Neuronal stem cell (in vitro differentiated cells): ENCODE data around the gene HOOK2.
A peak's percentile ranks its signal among the peaks of the same experiment; 100 is the strongest.

ENCODE experiments used
- DNase-seq: peaks from one replicate; pipeline ENCODE4 v3.0.0-alpha.2; 2013; ENCODE audit warnings: low spot score
- H2AFZ ChIP-seq: one replicate; pipeline ENCODE4 v1.6.1; 2013; ENCODE audit warnings: mild to moderate bottlenecking, low read length, inconsistent platforms
- H2AK5ac ChIP-seq: 2 replicates; pipeline ENCODE4 v1.6.1; 2013; ENCODE audit warnings: low read depth, mild to moderate bottlenecking, inconsistent platforms, low read length, moderate library complexity, mixed read lengths
- H2BK120ac ChIP-seq: 2 replicates; pipeline ENCODE4 v1.6.1; 2013; ENCODE audit warnings: low read depth, mild to moderate bottlenecking, inconsistent platforms, low read length, moderate library complexity, mixed read lengths
- H2BK12ac ChIP-seq: one replicate; pipeline ENCODE4 v1.6.1; 2013; ENCODE audit warnings: low read length, inconsistent platforms
- H2BK15ac ChIP-seq: 2 replicates; pipeline ENCODE4 v1.6.1; 2013; ENCODE audit warnings: mild to moderate bottlenecking, low read length, inconsistent platforms, mixed read lengths
- H2BK5ac ChIP-seq: one replicate; pipeline ENCODE4 v1.6.1; 2013; ENCODE audit warnings: inconsistent platforms, mild to moderate bottlenecking, low read length, moderate library complexity
- H3K14ac ChIP-seq: one replicate; pipeline ENCODE4 v1.6.1; 2013; ENCODE audit warnings: low read length, inconsistent platforms
- H3K18ac ChIP-seq: 2 replicates; pipeline ENCODE4 v1.6.1; 2013; ENCODE audit warnings: low read length, inconsistent platforms
- H3K23ac ChIP-seq: 2 replicates; pipeline ENCODE4 v1.6.1; 2013; ENCODE audit warnings: low read depth, mild to moderate bottlenecking, mixed read lengths, low read length, inconsistent platforms; ENCODE audit not compliant: poor library complexity
- H3K27ac ChIP-seq: replicated peaks from 3 replicates; pipeline ENCODE4 v1.5.1; 2013; ENCODE audit warnings: low read length, inconsistent platforms
- H3K27me3 ChIP-seq, 3 experiments: 2 replicates each; pipeline ENCODE4 v1.6.1; 2013; ENCODE audit warnings: low read length in 3 of 3, mild to moderate bottlenecking in 2 of 3, inconsistent platforms in 1 of 3, low read depth in 1 of 3, mixed read lengths in 1 of 3, moderate library complexity in 1 of 3; ENCODE audit not compliant: control insufficient read depth in 3 of 3, insufficient read depth in 3 of 3
- H3K36me3 ChIP-seq, 2 donors: replicated peaks in 1 of 2; 2 replicates each; pipeline ENCODE4 v1.6.1; 2013; ENCODE audit warnings: low read length in 2 of 2; ENCODE audit not compliant: control insufficient read depth in 2 of 2, insufficient read depth in 2 of 2
- H3K4ac ChIP-seq: 2 replicates; pipeline ENCODE4 v1.6.1; 2013; ENCODE audit warnings: inconsistent platforms, mild to moderate bottlenecking, low read length, moderate library complexity
- H3K4me1 ChIP-seq, 2 donors: 1 replicate in 1 of 2; 2 replicates in 1 of 2; pipeline ENCODE4 v1.6.1; 2013; ENCODE audit warnings: low read length in 2 of 2, low read depth in 1 of 2; ENCODE audit not compliant: control insufficient read depth in 2 of 2, insufficient read depth in 1 of 2
- H3K4me2 ChIP-seq: one replicate; pipeline ENCODE4 v1.6.1; 2013; ENCODE audit warnings: mild to moderate bottlenecking, low read length, inconsistent platforms; ENCODE audit not compliant: insufficient read depth, poor library complexity, severe bottlenecking
- H3K4me3 ChIP-seq, 2 donors: 2 replicates each; pipeline ENCODE4 v1.5.1; 2013; ENCODE audit warnings: low read length in 2 of 2, mild to moderate bottlenecking in 2 of 2, inconsistent platforms in 1 of 2, moderate library complexity in 1 of 2
- H3K79me1 ChIP-seq: one replicate; pipeline ENCODE4 v1.6.1; 2013; ENCODE audit warnings: low read depth, mild to moderate bottlenecking, inconsistent platforms, low read length, moderate library complexity
- H3K9ac ChIP-seq: one replicate; pipeline ENCODE4 v1.6.1; 2013; ENCODE audit warnings: mild to moderate bottlenecking, low read depth, low read length, inconsistent platforms; ENCODE audit not compliant: poor library complexity
- H3K9me3 ChIP-seq, 2 donors: replicated peaks in 1 of 2; 2 replicates each; pipeline versions ENCODE3 to v1.6.1; 2013; ENCODE audit warnings: low read length in 2 of 2, mild to moderate bottlenecking in 2 of 2, inconsistent platforms in 1 of 2, low read depth in 1 of 2, mixed read lengths in 1 of 2, moderate library complexity in 1 of 2; ENCODE audit not compliant: control insufficient read depth in 2 of 2, insufficient read depth in 1 of 2
- H4K8ac ChIP-seq: one replicate; pipeline ENCODE4 v1.6.1; 2013; ENCODE audit warnings: low read depth, mild to moderate bottlenecking, inconsistent platforms, low read length, moderate library complexity
- H4K91ac ChIP-seq: one replicate; pipeline ENCODE4 v1.6.1; 2013; ENCODE audit warnings: low read length, low read depth, mild to moderate bottlenecking, inconsistent platforms; ENCODE audit not compliant: poor library complexity
- WGBS, 2 donors: extraction: QIAGEN DNeasy Blood & Tissue Kit; methylation state at CpG; one replicate each; pipeline ENCODE4 v1.1.7; 2013; ENCODE audit warnings: missing lambda C conversion rate in 2 of 2, mixed read lengths in 1 of 2; ENCODE audit not compliant: insufficient read length in 2 of 2, insufficient replicate concordance in 1 of 2; ENCODE audit errors: extremely low coverage in 2 of 2; 5-methylcytosine and 5-hydroxymethylcytosine counted together

HOOK2 gene

GRCh38 chr19:12723641-12724426, 51.5 kb downstream of the HOOK2 start, which contains the start of gene TNPO2:
TNPO2 (minus strand) TSS chr19:12723932; CDS start chr19:12720977, 2,955 bp downstream.
- no peak within 1 kb of the TSS for H3K23ac ChIP-seq
- no peak within 1 kb of the TSS for H2BK15ac ChIP-seq
- H2AK5ac ChIP-seq = no peak within 1 kb of the TSS
- peak within 1 kb of the TSS; percentile 79 to 93 for H3K4me3 ChIP-seq
- no peaks in the 10 kb centered on the region for H3K9me3 ChIP-seq
- no peak within 1 kb of the TSS for H4K91ac ChIP-seq
- H3K14ac ChIP-seq = no peak within 1 kb of the TSS
- no peak within 1 kb of the TSS for H3K4ac ChIP-seq
- H4K8ac ChIP-seq = no peak within 1 kb of the TSS
- peaks cover 12 to 32% of the 10 kb centered on the region in 2 donors for H3K36me3 ChIP-seq
- peak within 1 kb of the TSS; percentile 89 for H3K4me2 ChIP-seq
- no CpG with 5 or more reads among the region's 28 CpGs for WGBS, 2 donors
- peaks cover 6 to 7% of the 10 kb centered on the region in 2 donors for H3K4me1 ChIP-seq
- peak; percentile 76 for DNase-seq
- H2BK12ac ChIP-seq = no peak within 1 kb of the TSS
- peak within 1 kb of the TSS; percentile 75 for H3K27ac ChIP-seq
- no peak within 1 kb of the TSS for H2BK120ac ChIP-seq
- H3K27me3 ChIP-seq = no peaks in the 10 kb centered on the region
- H2BK5ac ChIP-seq = no peak within 1 kb of the TSS
- peaks cover 9% of the 10 kb centered on the region for H3K79me1 ChIP-seq
- H3K18ac ChIP-seq = peak within 1 kb of the TSS; percentile 4
- H3K9ac ChIP-seq = peak within 1 kb of the TSS; percentile 79
- H2AFZ ChIP-seq = peak within 1 kb of the TSS; percentile 91

DNA sequence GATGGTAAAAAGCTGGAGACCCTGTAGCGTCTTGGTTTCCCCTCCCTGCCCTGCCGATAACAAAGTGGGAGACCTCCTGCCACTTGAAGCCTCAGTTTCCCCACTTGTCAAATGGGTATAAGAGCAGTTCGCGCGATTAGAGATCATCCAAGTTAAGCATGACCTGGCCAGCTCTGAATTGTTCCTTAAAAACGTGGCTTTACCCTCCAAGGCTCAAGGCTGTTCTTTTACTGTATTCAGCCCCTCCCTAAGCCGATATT, 52.0 kb downstream of the HOOK2 start:
- H3K9ac ChIP-seq = peak overlapping the region; percentile 72
- H2AFZ ChIP-seq = peak overlapping the region; percentile 91
- H2BK5ac ChIP-seq = no peak overlapping the region
- no peaks in the 10 kb centered on the region for H3K27me3 ChIP-seq
- no peak overlapping the region for H2BK120ac ChIP-seq
- no peak overlapping the region for H2AK5ac ChIP-seq
- H3K36me3 ChIP-seq = peaks cover 13 to 32% of the 10 kb centered on the region in 2 donors
- no peak overlapping the region for H4K8ac ChIP-seq
- no peak overlapping the region for H3K14ac ChIP-seq
- no peak for DNase-seq
- peak overlapping the region; percentile 89 for H3K4me2 ChIP-seq
- no peak overlapping the region for H2BK12ac ChIP-seq
- H3K23ac ChIP-seq = no peak overlapping the region
- peak overlapping the region; percentile 75 for H3K27ac ChIP-seq
- no peak overlapping the region for H3K18ac ChIP-seq
- H3K79me1 ChIP-seq = peaks cover 12% of the 10 kb centered on the region
- WGBS, 2 donors = no CpG with 5 or more reads among the region's 7 CpGs
- H3K4ac ChIP-seq = no peak overlapping the region
- peaks cover 6 to 7% of the 10 kb centered on the region in 2 donors for H3K4me1 ChIP-seq
- H2BK15ac ChIP-seq = no peak overlapping the region
- no peaks in the 10 kb centered on the region for H3K9me3 ChIP-seq
- H3K4me3 ChIP-seq = peak overlapping the region; percentile 79 to 93
- H4K91ac ChIP-seq = no peak overlapping the region

- Histone ChIP-seq H4K91ac (no peak overlapping the region), H3K9ac (peak overlapping the region; percentile 79), H2BK15ac (no peak overlapping the region), H3K9me3 (no peaks in the 10 kb centered on the region), H3K79me1 (peaks cover 12% of the 10 kb centered on the region), H3K14ac (no peak overlapping the region), H3K4me1 (peaks cover 6 to 7% of the 10 kb centered on the region in 2 donors), H2AK5ac (no peak overlapping the region), H4K8ac (no peak overlapping the region), H2BK5ac (peak overlapping the region; percentile 40), H3K4me3 (peak overlapping the region; percentile 79 to 93), H3K4ac (no peak overlapping the region), H3K27ac (peak overlapping the region; percentile 97), H2BK120ac (no peak overlapping the region), H3K27me3 (no peaks in the 10 kb centered on the region), H3K36me3 (peaks cover 11 to 32% of the 10 kb centered on the region in 2 donors), H2BK12ac (no peak overlapping the region), H3K23ac (no peak overlapping the region), H3K18ac (no peak overlapping the region), H2AFZ (peak overlapping the region; percentile 91), H3K4me2 (peak overlapping the region; percentile 89)
- WGBS, 2 donors = no CpG with 5 or more reads among the region's 32 CpGs
- DNase-seq = peak; percentile 99
These were observed 52.6 kb downstream of the HOOK2 start for GRCh38 chr19:12722566-12723380.
